ENCODE data around the gene GOLGA1. TPM values are rescaled to one million over a fixed set of nuclear protein-coding genes. Genes with fewer than 3 reads are reported as not detected.

GOLGA1 gene
- total and polyA plus RNA-seq, 8 donors = 15.4 to 20.2 (median 18.8) TPM

DNA sequence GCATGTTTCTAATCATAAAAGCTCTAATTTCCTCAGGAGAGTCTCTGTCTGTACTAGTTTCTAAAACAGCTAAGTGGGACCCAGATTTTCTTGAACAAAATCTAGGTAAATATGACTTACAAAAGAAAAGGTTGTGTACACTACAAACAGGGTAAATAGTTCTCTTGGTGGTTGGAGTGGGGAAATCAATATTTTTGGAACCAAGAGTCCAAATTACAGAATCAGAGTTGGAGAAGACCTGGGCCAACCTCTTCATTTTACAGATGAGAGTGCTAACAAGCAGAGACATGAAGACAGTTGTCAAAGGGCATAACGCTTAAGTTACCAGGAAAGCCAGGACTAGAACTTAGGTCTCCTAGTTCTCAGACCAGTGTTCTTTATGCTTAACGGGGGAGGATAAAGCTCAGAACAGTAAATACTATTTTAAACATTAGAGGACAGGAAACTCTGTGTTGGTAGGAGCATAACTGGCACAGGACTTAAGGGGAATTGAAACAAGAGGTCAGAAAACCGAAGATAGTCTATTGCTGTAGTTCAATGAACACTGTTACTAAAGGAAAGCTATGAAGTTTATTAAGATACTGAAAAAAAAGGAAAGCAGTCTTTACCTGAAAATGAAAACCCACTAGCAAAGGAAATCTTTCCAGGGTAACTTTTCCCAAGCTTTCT, 9.3 kb upstream of the GOLGA1 start:
- no peaks in the 10 kb centered on the region for H3K9me3 ChIP-seq
- H3K4me3 ChIP-seq = no peak overlapping the region
- DNase-seq (no peak), ATAC-seq (no peak)
- H3K27ac ChIP-seq = no peak overlapping the region
- no peaks in the 10 kb centered on the region for H3K4me1 ChIP-seq
- no peaks in the 10 kb centered on the region for H3K27me3 ChIP-seq
- H3K36me3 ChIP-seq = peaks cover 0 to 8% of the 10 kb centered on the region in 2 donors
- TF ChIP-seq, protein P1, sequence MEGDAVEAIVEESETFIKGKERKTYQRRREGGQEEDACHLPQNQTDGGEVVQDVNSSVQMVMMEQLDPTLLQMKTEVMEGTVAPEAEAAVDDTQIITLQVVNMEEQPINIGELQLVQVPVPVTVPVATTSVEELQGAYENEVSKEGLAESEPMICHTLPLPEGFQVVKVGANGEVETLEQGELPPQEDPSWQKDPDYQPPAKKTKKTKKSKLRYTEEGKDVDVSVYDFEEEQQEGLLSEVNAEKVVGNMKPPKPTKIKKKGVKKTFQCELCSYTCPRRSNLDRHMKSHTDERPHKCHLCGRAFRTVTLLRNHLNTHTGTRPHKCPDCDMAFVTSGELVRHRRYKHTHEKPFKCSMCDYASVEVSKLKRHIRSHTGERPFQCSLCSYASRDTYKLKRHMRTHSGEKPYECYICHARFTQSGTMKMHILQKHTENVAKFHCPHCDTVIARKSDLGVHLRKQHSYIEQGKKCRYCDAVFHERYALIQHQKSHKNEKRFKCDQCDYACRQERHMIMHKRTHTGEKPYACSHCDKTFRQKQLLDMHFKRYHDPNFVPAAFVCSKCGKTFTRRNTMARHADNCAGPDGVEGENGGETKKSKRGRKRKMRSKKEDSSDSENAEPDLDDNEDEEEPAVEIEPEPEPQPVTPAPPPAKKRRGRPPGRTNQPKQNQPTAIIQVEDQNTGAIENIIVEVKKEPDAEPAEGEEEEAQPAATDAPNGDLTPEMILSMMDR (IDR thresholded peaks at IDR 0.05) = no peak
- intact Hi-C loops (cut with DNase I) = no loop called here

DNA sequence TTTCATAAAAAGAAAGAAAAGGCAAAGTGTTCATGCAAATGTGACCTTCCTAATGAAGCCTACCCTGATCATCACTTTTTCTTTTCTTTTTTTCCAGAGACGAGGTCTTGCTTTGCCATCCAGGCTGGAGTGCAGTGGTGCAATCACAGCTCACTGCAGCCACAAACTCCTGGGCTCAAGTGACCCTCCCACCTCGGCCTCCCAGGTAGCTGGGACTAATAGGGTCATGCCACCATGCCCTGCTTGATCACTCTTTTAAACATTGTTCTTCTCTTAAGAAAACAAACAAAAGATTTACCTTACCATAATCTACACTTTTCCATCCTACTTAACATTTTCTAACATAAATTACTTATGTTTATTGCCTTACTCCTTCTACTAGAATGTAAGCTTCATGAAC, 8.5 kb upstream of the GOLGA1 start:
- no peak overlapping the region for H3K27ac ChIP-seq
- no peak for ATAC-seq
- no peaks in the 10 kb centered on the region for H3K27me3 ChIP-seq
- no peaks in the 10 kb centered on the region for H3K4me1 ChIP-seq
- TF ChIP-seq, protein P1 (IDR thresholded peaks at IDR 0.05) = no peak
- H3K36me3 ChIP-seq = peaks cover 0 to 8% of the 10 kb centered on the region in 2 donors
- intact Hi-C loops (cut with DNase I) = loop anchor here in 1 of 2 donors (10.0 kb wide), 1 partner anchor 205 kb away; no protein-coding TSS in a partner anchor
- DNase-seq = no peak
- no peaks in the 10 kb centered on the region for H3K9me3 ChIP-seq
- no peak overlapping the region for H3K4me3 ChIP-seq

DNA sequence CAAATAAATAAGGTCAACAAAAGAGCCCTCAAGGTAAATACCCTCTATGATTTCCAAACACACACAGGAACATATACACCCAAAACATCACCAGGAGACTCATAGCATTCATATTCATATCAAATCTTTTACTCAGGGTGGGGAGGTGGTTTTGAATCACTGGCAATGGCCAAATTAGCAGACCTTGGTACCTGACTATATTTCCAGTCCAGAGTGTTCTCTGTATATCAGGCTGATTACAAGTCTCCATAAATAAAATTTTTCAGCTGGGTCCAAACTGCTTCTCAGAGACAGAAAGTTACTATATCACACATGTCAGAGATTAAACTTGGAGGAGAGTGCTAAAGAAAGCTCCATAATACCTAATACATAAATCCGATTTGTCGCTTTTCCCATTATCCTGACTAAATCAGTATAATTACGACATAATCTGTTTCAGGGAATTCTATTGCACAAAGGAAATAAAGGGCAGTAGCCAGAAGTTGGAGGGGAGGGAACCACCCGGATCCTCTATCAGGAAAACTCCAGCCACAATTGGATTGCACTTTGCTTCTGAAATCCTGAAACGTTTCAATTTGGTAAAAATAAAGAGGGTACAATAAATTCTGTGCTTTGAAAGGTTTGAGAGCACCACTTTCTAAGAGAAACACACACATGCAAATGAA, 7.0 kb upstream of the GOLGA1 start:
- H3K36me3 ChIP-seq = peaks cover 0 to 8% of the 10 kb centered on the region in 2 donors
- ATAC-seq = no peak
- H3K4me1 ChIP-seq = no peaks in the 10 kb centered on the region
- TF ChIP-seq, protein P1 (IDR thresholded peaks at IDR 0.05) = no peak
- no peak overlapping the region for H3K27ac ChIP-seq
- intact Hi-C loops (cut with DNase I) = loop anchor here in 1 of 2 donors (10.0 kb wide), 1 partner anchor 207 kb away; no protein-coding TSS in a partner anchor
- DNase-seq = no peak
- H3K27me3 ChIP-seq = no peaks in the 10 kb centered on the region
- H3K9me3 ChIP-seq = no peaks in the 10 kb centered on the region
- H3K4me3 ChIP-seq = no peak overlapping the region

DNA sequence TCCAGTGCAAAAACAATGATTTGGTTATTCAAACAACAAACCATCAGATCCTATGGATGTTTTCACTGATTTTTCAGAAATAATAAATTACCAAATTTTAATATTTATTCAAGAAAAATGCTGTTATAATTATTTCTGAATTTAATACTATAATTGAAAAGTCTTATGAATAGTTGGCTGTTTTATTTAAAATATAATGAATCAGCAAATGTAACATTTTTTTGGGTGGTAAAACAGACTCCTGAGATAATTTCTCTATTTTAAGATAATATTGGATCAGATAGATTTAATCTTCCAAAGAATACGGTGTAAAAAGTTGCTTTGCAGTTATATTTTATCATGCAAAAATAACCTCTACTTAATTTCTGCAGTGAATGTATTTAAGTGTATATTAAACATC, 5.3 kb upstream of the GOLGA1 start:
- intact Hi-C loops (cut with DNase I) = loop anchor here in 1 of 2 donors (10.0 kb wide), 1 partner anchor 209 kb away; no protein-coding TSS in a partner anchor
- DNase-seq (no peak), ATAC-seq (no peak)
- Histone ChIP-seq H3K27me3 (no peaks in the 10 kb centered on the region), H3K36me3 (no peaks in the 10 kb centered on the region), H3K9me3 (no peaks in the 10 kb centered on the region), H3K4me1 (peaks cover 0 to 12% of the 10 kb centered on the region in 2 donors), H3K4me3 (no peak overlapping the region), H3K27ac (no peak overlapping the region)
- TF ChIP-seq, protein P1 (IDR thresholded peaks at IDR 0.05) = no peak

All from left lung (tissue), 10 donors.